ENCODE measurements around the gene SUGCT. TPM values are rescaled to one million over a fixed set of nuclear protein-coding genes. Genes with fewer than 3 reads are reported as not detected.

The SUGCT gene
- total and polyA plus RNA-seq, 2 of the 13 experiments (the other 11 are each of a cell fraction or from before 2014, with no cell fraction given) = 10.1 to 22.2 TPM

GRCh38 chr7:40874756-40875155 is 740.0 kb downstream of the SUGCT start:
- Histone ChIP-seq H3K27me3 (ENCODE audit: control insufficient read depth in 1 of 2, insufficient read depth in 2 of 2, low read length in 2 of 2) (no peaks in the 10 kb centered on the region), H3K36me3 (replicated peaks in 1 of 2; ENCODE audit: control insufficient read depth in 1 of 2, insufficient read depth in 2 of 2, low read length in 2 of 2) (no peaks in the 10 kb centered on the region), H3K4me3 (replicated peaks in 1 of 3; ENCODE audit: insufficient read depth in 1 of 3, low read depth in 2 of 3, low read length in 3 of 3) (no peak overlapping the region), H3K9me3 (ENCODE audit: low read length) (no peaks in the 10 kb centered on the region), H4K20me1 (ENCODE audit: insufficient read depth, low read length) (no peaks in the 10 kb centered on the region), H3K27ac (ENCODE audit: extremely low read length, insufficient read depth, low read length) (no peak overlapping the region), H3K9ac (ENCODE audit: insufficient read depth, low read depth, low read length) (no peak overlapping the region), H3K4me2 (ENCODE audit: low read depth, low read length) (no peak overlapping the region), H3K4me1 (ENCODE audit: insufficient read depth, low read length) (no peaks in the 10 kb centered on the region), H2AFZ (ENCODE audit: low read length) (no peak overlapping the region), H3K79me2 (ENCODE audit: insufficient read depth, low read length) (no peaks in the 10 kb centered on the region)
- no TSS peak for BruUV-seq (replicated peaks)
- intact Hi-C loops (cut with micrococcal nuclease; ENCODE audit: unreplicated experiment) = no loop called here
- ChIA-PET CTCF (ENCODE audit: low intra/inter-chr PET ratio, low total read pairs) (no interaction called here), POLR2A (no interaction called here)
- 47% methylated on average over 4 of the region's 4 CpGs for WGBS (ENCODE audit: low lambda C conversion rate)
- no peak for ATAC-seq
- in situ Hi-C loops (cut with HindIII; ENCODE audit: extremely low pct_ligation_motif_present, low pct_unique_long_range_greater_than_20kb) = no loop called here
- no peak for DNase-seq (ENCODE audit: low spot score)
- FAIRE-seq = no peak
- no peak for TF ChIP-seq CHCHD3 (CRISPR knock-in tag; IDR thresholded peaks at IDR 0.05)
- no peak for TF ChIP-seq SRSF4 (IDR thresholded peaks at IDR 0.05; ENCODE audit: low read depth, low read length, poor library complexity, severe bottlenecking)
- no peak for TF ChIP-seq NFAT5 (CRISPR knock-in tag; IDR thresholded peaks at IDR 0.05)
- TF ChIP-seq NFIC (IDR thresholded peaks at IDR 0.05; ENCODE audit: low read length) = no peak
